GM12878 (cell line): ENCODE measurements around the gene OVCA2. TPM values are rescaled to one million over a fixed set of nuclear protein-coding genes. Genes with fewer than 3 reads are reported as not detected.

Experiments
- ATAC-seq: fragments of 200-7000 bp; cut with Tn5 transposase; 3 replicates; pipeline ENCODE4 v1.9.1; 2020; ENCODE audit warnings: mild to moderate bottlenecking, moderate library complexity
- BruUV-seq: library from RNA; stranded (reverse); fragments of 400-500 nt; replicated peaks from 2 replicates; lab custom pipeline; 2021; lab: Mats Ljungman, UMichigan
- CTCF ChIA-PET: fragments of 300-600 bp; sonication (Branson Sonifier 250); formaldehyde crosslinking; extraction: SDS; loops from one replicate; lab custom pipeline; 2021; ENCODE audit warnings: inconsistent platforms; lab: Yijun Ruan, JAX
- POLR2A ChIA-PET: fragments of 350-600 bp; formaldehyde crosslinking; extraction: SDS; loops from one replicate; lab custom pipeline; 2021; ENCODE audit warnings: inconsistent platforms; lab: Charles Lee
- RAD21 ChIA-PET: fragments of 300-600 bp; sonication (Branson Sonifier 250); formaldehyde crosslinking; loops from one replicate; lab custom pipeline; 2023; ENCODE audit warnings: antibody characterized with exemption; ENCODE audit not compliant: unreplicated experiment; lab: Charles Lee
- SMC1A ChIA-PET: fragments of 300-600 bp; sonication (Branson Sonifier 250); formaldehyde crosslinking; loops from one replicate; lab custom pipeline; 2023; ENCODE audit not compliant: unreplicated experiment, uncharacterized antibody; lab: Charles Lee
- DNase-seq: peaks from one replicate; pipeline ENCODE4 v3.0.0-alpha.2; 2011; ENCODE audit warnings: low read depth, low spot score
- FAIRE-seq: peaks from 3 replicates; lab custom pipeline; 2011; peaks lifted over from hg19 to GRCh38; lab: Jason Lieb, UNC
- H2AFZ ChIP-seq: 2 replicates; pipeline ENCODE4 v1.6.0; 2011; ENCODE audit warnings: low read depth, low read length, control low read depth; ENCODE audit not compliant: control insufficient read depth
- H3K27ac ChIP-seq: 2 replicates; pipeline ENCODE4 v1.5.1; 2011; ENCODE audit warnings: control low read depth; ENCODE audit not compliant: control insufficient read depth, insufficient read depth
- H3K27me3 ChIP-seq, 2 experiments: replicated peaks in 1 of 2; 2 replicates each; pipeline versions ENCODE4 v1.6.0 to v1.6.1; 2011; ENCODE audit warnings: low read length in 1 of 2; ENCODE audit not compliant: control insufficient read depth in 2 of 2, insufficient read depth in 2 of 2
- H3K36me3 ChIP-seq, 2 experiments: 2 replicates each; pipeline ENCODE4 v1.5.1; 2011; ENCODE audit warnings: low read length in 1 of 2; ENCODE audit not compliant: control insufficient read depth in 2 of 2, insufficient read depth in 2 of 2
- H3K4me1 ChIP-seq: 2 replicates; pipeline ENCODE4 v1.6.1; 2011; ENCODE audit warnings: mild to moderate bottlenecking, low read length, moderate library complexity, mixed read lengths; ENCODE audit not compliant: control insufficient read depth, insufficient read depth
- H3K4me2 ChIP-seq: 2 replicates; pipeline ENCODE4 v1.6.0; 2011; ENCODE audit warnings: control low read depth; ENCODE audit not compliant: control insufficient read depth, insufficient read depth
- H3K4me3 ChIP-seq: fragments of 200-600 bp; sonication (generic); 2 replicates; pipeline ENCODE4 v1.5.1; 2016
- H3K79me2 ChIP-seq: 2 replicates; pipeline ENCODE4 v1.6.0; 2011; ENCODE audit warnings: low read length; ENCODE audit not compliant: control insufficient read depth, insufficient read depth
- H3K9ac ChIP-seq: 2 replicates; pipeline ENCODE4 v1.8.0; 2011; ENCODE audit warnings: low read length, control low read depth, mixed read lengths; ENCODE audit not compliant: control insufficient read depth, insufficient read depth
- H3K9me3 ChIP-seq: replicated peaks from 3 replicates; pipeline ENCODE4 v1.5.1; 2011; ENCODE audit warnings: mild to moderate bottlenecking, low read length; ENCODE audit not compliant: control insufficient read depth, insufficient read depth
- H4K20me1 ChIP-seq: 2 replicates; pipeline ENCODE4 v1.6.0; 2011; ENCODE audit not compliant: control insufficient read depth, insufficient read depth
- BCLAF1 ChIP-seq: fragments of 450-650 bp; IDR thresholded peaks from 2 replicates; pipeline ENCODE4 v1.6.1; 2017; ENCODE audit warnings: antibody characterized with exemption, mild to moderate bottlenecking, moderate library complexity
- BHLHE40 ChIP-seq, 2 experiments: fragments of 450-650 bp in 1 of 2; IDR thresholded peaks; 2 replicates each; pipeline ENCODE4 v1.6.1; 2011 to 2017; ENCODE audit warnings: low read depth in 2 of 2, borderline replicate concordance in 1 of 2, improper control_type of control experiment in 1 of 2, low read length in 1 of 2, mild to moderate bottlenecking in 1 of 2
- E2F4 ChIP-seq: IDR thresholded peaks from 2 replicates; pipeline ENCODE4 v1.6.1; 2012; ENCODE audit warnings: low read depth, low read length, improper control_type of control experiment
- FOS ChIP-seq: IDR thresholded peaks from 3 replicates; pipeline ENCODE4 v1.6.1; 2011; ENCODE audit warnings: borderline replicate concordance; ENCODE audit not compliant: insufficient read length; ENCODE audit errors: extremely low read depth
- KDM1A ChIP-seq: fragments of 200-600 bp; sonication (generic); IDR thresholded peaks from 2 replicates; pipeline ENCODE4 v1.6.1; 2016; ENCODE audit warnings: borderline replicate concordance
- NFYA ChIP-seq: IDR thresholded peaks from 2 replicates; pipeline ENCODE4 v1.6.1; 2011; ENCODE audit warnings: low read depth, mild to moderate bottlenecking, low read length, improper control_type of control experiment, borderline replicate concordance
- NFYB ChIP-seq: IDR thresholded peaks from 2 replicates; pipeline ENCODE4 v1.6.1; 2011; ENCODE audit warnings: low read depth, mild to moderate bottlenecking, low read length, improper control_type of control experiment, moderate library complexity; ENCODE audit not compliant: insufficient read depth
- PBX3 ChIP-seq: IDR thresholded peaks from 2 replicates; pipeline ENCODE4 v1.6.1; 2011; ENCODE audit warnings: mild to moderate bottlenecking, low read depth, low read length, moderate library complexity; ENCODE audit not compliant: insufficient replicate concordance
- RAD51 ChIP-seq: fragments of 450-650 bp; IDR thresholded peaks from 2 replicates; pipeline ENCODE4 v1.6.1; 2016; ENCODE audit warnings: moderate library complexity, mild to moderate bottlenecking, inconsistent platforms
- SMARCA5 ChIP-seq: fragments of 450-650 bp; IDR thresholded peaks from 2 replicates; pipeline ENCODE4 v1.6.1; 2017; ENCODE audit warnings: mild to moderate bottlenecking
- ZNF384 ChIP-seq: IDR thresholded peaks from 2 replicates; pipeline ENCODE4 v1.6.1; 2012; ENCODE audit warnings: low read depth, mild to moderate bottlenecking, low read length, improper control_type of control experiment, borderline replicate concordance
- WGBS: methylation state at CpG from one replicate; pipeline ENCODE4 v1.1.6; 2016; ENCODE audit warnings: low lambda C conversion rate; ENCODE audit not compliant: insufficient replicate concordance, insufficient coverage; ENCODE audit errors: missing lambda C conversion rate; 5-methylcytosine and 5-hydroxymethylcytosine counted together
- in situ Hi-C: fragments of 300-500 bp; cut with MboI; formaldehyde crosslinking; loops from 9 replicates; pipeline ENCODE4 v1.14.3; 2018; ENCODE audit warnings: mixed read lengths
- intact Hi-C: fragments of 100-400 bp; cut with micrococcal nuclease; formaldehyde crosslinking; loops from one replicate; pipeline ENCODE4 v1.14.2; 2022; ENCODE audit not compliant: unreplicated experiment
- polyA plus RNA-seq, 11 experiments: library from polyadenylated mRNA; depleted of rRNA in 4 of 11; unstranded in 6 of 11; stranded (reverse) in 5 of 11; fragments of >200 nt; fragmentation: Nextera tagmentation in 4 of 11; fragmentation: Illumina TruSeq in 1 of 11; extraction: Ambion mirVana in 4 of 11; extraction: Trizol in 1 of 11; gene quantifications; 1 replicate in 1 of 11; 2 replicates in 10 of 11; pipeline versions ENCODE4 v1.2.1 to v1.2.3, GENCODE V29; 2011 to 2016; ENCODE audit warnings: inconsistent platforms in 2 of 11, missing spikeins in 2 of 11, low read depth in 1 of 11
- total RNA-seq, 4 experiments: library from RNA; depleted of rRNA in 3 of 4; stranded (reverse); fragments of >200 nt in 3 of 4; fragmentation: Illumina TruSeq in 1 of 4; extraction: Trizol in 1 of 4; gene quantifications; 2 replicates each; pipeline versions ENCODE4 v1.2.1 to v1.2.3, GENCODE V29; 2013 to 2021

The OVCA2 gene
- total and polyA plus RNA-seq, 10 of the 15 experiments (the other 5 are each of a cell fraction or from before 2014, with no cell fraction given) = 6.1 to 75.3 (median 40.7) TPM

- TF ChIP-seq E2F4 (no peak), BCLAF1 (no peak), SMARCA5 (no peak), NFYA (no peak), RAD51 (no peak)
Measured at GRCh38 chr17:2009737-2010136, 32.1 kb upstream of the OVCA2 start (continued).

GRCh38 chr17:2011411-2012371 is 30.1 kb upstream of the OVCA2 start:
- H3K4me3 ChIP-seq = no peak overlapping the region
- no peaks in the 10 kb centered on the region for H4K20me1 ChIP-seq
- no peak overlapping the region for H3K4me2 ChIP-seq
- H3K9me3 ChIP-seq = no peaks in the 10 kb centered on the region; the same call in 2 of the 3 replicates
- H3K27me3 ChIP-seq = no peaks in the 10 kb centered on the region; a peak in 1 of 4 replicates
- ChIA-PET POLR2A (interaction anchor here (0.5 kb wide), 1 partner anchor 134 kb away, joined by 3 read pairs; no protein-coding TSS in a partner anchor), RAD21 (no interaction called here), SMC1A (interaction anchor here (1.0 kb wide), 1 partner anchor 9 kb away, joined by 3 read pairs; no protein-coding TSS in a partner anchor), CTCF (no interaction called here)
- no peak for DNase-seq
- H2AFZ ChIP-seq = no peak overlapping the region
- intact Hi-C loops (no loop called here), in situ Hi-C loops (loop anchor here (25.0 kb wide), 1 partner anchor 99 kb away; no protein-coding TSS in a partner anchor)
- H3K36me3 ChIP-seq = no peaks in the 10 kb centered on the region
- BruUV-seq = no TSS peak
- no peak for ATAC-seq
- no peak overlapping the region for H3K27ac ChIP-seq
- H3K9ac ChIP-seq = no peak overlapping the region
- no peaks in the 10 kb centered on the region for H3K79me2 ChIP-seq
- FAIRE-seq = no peak
- 30% methylated on average over 24 of the region's 24 CpGs for WGBS
- H3K4me1 ChIP-seq = no peaks in the 10 kb centered on the region
- TF ChIP-seq FOS (no peak), BHLHE40 (IDR thresholded peaks at IDR 0.05; ENCODE audit: borderline replicate concordance in 1 of 2, low read depth in 2 of 2, low read length in 1 of 2) (peak in 1 of 2 experiments; percentile 21; a peak in 1 of 4 replicates), BCLAF1 (no peak), RAD51 (peak; percentile 38; the same call in 1 of the 2 replicates), NFYB (no peak), PBX3 (no peak), KDM1A (no peak), ZNF384 (no peak)
